ENCODE data around the gene RASSF4. TPM values are rescaled to one million over a fixed set of nuclear protein-coding genes. Genes with fewer than 3 reads are reported as not detected.
A peak's percentile ranks its signal among the peaks of the same experiment; 100 is the strongest.

The RASSF4 gene
- total RNA-seq, 2 donors from 2014 or later = 44.5 to 50.8 TPM

GRCh38 chr10:44966129-44966815, 6.7 kb downstream of the RASSF4 start:
- no peak overlapping the region for H3K4me3 ChIP-seq
- TF ChIP-seq CTCF (IDR thresholded peaks at IDR 0.05) (no peak), POLR2A (IDR thresholded peaks at IDR 0.05) (no peak)
- intact Hi-C loops (cut with DNase I) = no loop called here
- H3K4me1 ChIP-seq = peaks cover 84% of the 10 kb centered on the region
- DNase-seq = no peak
- H3K36me3 ChIP-seq (replicated peaks in 1 of 2; ENCODE audit: insufficient read depth in 1 of 2, low read depth in 2 of 2) = no peaks in the 10 kb centered on the region
- H3K27ac ChIP-seq = peak overlapping the region in 3 of 4 donors; percentile 81 to 89 (median 82)
- no peaks in the 10 kb centered on the region for H3K27me3 ChIP-seq
- 76 to 78% methylated on average over 8 of the region's 8 CpGs for WGBS, 2 donors
- no peaks in the 10 kb centered on the region for H3K9me3 ChIP-seq
- no peak for ATAC-seq

DNA sequence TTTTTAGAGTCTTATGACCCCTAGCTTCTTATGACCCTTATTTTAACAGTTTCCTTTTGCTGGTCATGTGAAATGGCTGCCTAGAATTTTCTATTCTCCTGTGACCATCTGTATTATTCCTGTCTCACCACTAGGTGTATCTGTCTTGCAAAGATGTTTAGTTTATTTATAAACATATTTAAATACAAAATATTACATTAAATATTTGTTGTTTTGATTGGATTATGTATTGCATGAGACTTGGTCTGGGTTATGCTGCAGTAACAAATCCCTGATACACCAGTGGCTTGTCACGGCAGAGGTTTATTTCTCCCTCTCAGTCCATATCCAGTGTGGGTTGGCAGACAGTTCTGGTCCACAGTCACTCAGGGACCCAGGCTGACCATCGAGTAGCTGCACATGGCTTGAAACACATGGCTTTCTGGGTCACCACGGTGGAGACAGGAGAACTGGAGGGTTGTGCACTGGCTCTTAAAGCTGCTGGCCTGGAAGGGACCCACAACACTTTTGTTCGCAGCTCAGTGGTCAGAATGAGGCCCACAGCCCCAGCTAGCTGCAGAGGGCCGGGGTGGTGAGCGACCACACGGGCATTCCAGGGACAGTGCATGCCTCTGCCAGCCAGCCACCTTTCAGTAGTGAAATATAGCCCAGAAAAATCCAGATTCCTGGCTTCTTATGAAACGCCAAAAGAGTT, 7.4 kb downstream of the RASSF4 start:
- no peak for ATAC-seq
- WGBS, 2 donors = 70 to 74% methylated on average over 8 of the region's 8 CpGs
- Histone ChIP-seq H3K27me3 (no peaks in the 10 kb centered on the region), H3K4me1 (peaks cover 81% of the 10 kb centered on the region), H3K36me3 (replicated peaks in 1 of 2; ENCODE audit: insufficient read depth in 1 of 2, low read depth in 2 of 2) (peaks cover 0 to 4% of the 10 kb centered on the region in 2 donors), H3K9me3 (no peaks in the 10 kb centered on the region), H3K27ac (peak overlapping the region in 2 of 4 donors; percentile 81 to 89), H3K4me3 (no peak overlapping the region)
- intact Hi-C loops (cut with DNase I) = no loop called here
- peak in 4 of 7 experiments; percentile 5 to 34 (median 8) for TF ChIP-seq CTCF (IDR thresholded peaks at IDR 0.05)
- no peak for TF ChIP-seq POLR2A (IDR thresholded peaks at IDR 0.05)
- DNase-seq = peak in 1 of 4 donors; percentile 7

GRCh38 chr10:44967616-44968015, 8.0 kb downstream of the RASSF4 start:
- H3K4me1 ChIP-seq = peaks cover 74% of the 10 kb centered on the region
- WGBS, 2 donors = 72 to 81% methylated on average over 4 of the region's 4 CpGs

DNA sequence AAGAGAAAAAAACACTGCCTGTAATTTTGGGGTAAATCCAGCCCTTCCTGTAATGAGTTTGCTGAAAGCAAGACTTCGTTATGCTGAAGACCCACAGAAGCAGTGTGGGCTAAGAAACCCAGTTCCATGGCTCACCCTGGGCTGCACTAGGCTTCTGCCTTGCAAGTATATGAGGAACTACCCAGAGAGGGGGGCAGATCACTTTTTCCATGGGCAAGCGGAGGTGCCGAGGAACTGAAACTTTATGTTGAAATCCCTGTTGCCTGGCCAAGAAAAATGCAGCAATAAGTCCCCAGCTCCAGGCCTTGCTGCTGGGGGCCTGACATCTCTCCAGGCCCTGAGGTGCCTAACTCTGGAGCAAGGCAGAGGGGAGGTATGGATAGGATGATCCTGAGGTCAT, 8.5 kb downstream of the RASSF4 start:
- peak in 2 of 4 donors; percentile 18 to 70 for DNase-seq
- intact Hi-C loops (cut with DNase I) = no loop called here
- Histone ChIP-seq H3K4me1 (peaks cover 74% of the 10 kb centered on the region), H3K27ac (peak overlapping the region; percentile 2 to 89 (median 14)), H3K27me3 (no peaks in the 10 kb centered on the region), H3K36me3 (replicated peaks in 1 of 2; ENCODE audit: insufficient read depth in 1 of 2, low read depth in 2 of 2) (peaks cover 0 to 4% of the 10 kb centered on the region in 2 donors), H3K4me3 (no peak overlapping the region), H3K9me3 (no peaks in the 10 kb centered on the region)
- ATAC-seq = no peak
- 56 to 58% methylated on average over 3 of the region's 3 CpGs for WGBS, 2 donors
- TF ChIP-seq POLR2A (IDR thresholded peaks at IDR 0.05) = no peak
- no peak for TF ChIP-seq CTCF (IDR thresholded peaks at IDR 0.05)

More at GRCh38 chr10:44967616-44968015, 8.0 kb downstream of the RASSF4 start:
- no peaks in the 10 kb centered on the region for H3K27me3 ChIP-seq
- DNase-seq (peak in 1 of 4 donors; percentile 11), ATAC-seq (no peak)
- intact Hi-C loops (cut with DNase I) = no loop called here
- peaks cover 0 to 4% of the 10 kb centered on the region in 2 donors for H3K36me3 ChIP-seq (replicated peaks in 1 of 2; ENCODE audit: insufficient read depth in 1 of 2, low read depth in 2 of 2)
- no peak overlapping the region for H3K4me3 ChIP-seq
- H3K9me3 ChIP-seq = no peaks in the 10 kb centered on the region
- TF ChIP-seq CTCF (IDR thresholded peaks at IDR 0.05) (no peak), POLR2A (IDR thresholded peaks at IDR 0.05) (no peak)
- H3K27ac ChIP-seq = peak overlapping the region in 3 of 4 donors; percentile 3 to 89 (median 26)

All from body of pancreas (tissue), 4 donors.